Adipocyte (in vitro differentiated cells): ENCODE results near the gene GP2.

ENCODE experiments used
- DNase-seq: peaks from one replicate; pipeline ENCODE4 v3.0.0-alpha.2; 2015; ENCODE audit warnings: low read depth
- H3K27me3 ChIP-seq: replicated peaks from 2 replicates; pipeline ENCODE4 v1.7.0; 2013; ENCODE audit warnings: mild to moderate bottlenecking, low read length, moderate library complexity; ENCODE audit not compliant: control insufficient read depth, insufficient read depth
- H3K36me3 ChIP-seq: 2 replicates; pipeline ENCODE4 v1.7.0; 2013; ENCODE audit warnings: low read length, mild to moderate bottlenecking, moderate library complexity; ENCODE audit not compliant: control insufficient read depth, insufficient read depth, severe bottlenecking
- H3K4me1 ChIP-seq: 2 replicates; pipeline ENCODE4 v1.7.0; 2013; ENCODE audit warnings: mild to moderate bottlenecking, low read length, moderate library complexity; ENCODE audit not compliant: control insufficient read depth, insufficient read depth
- H3K4me3 ChIP-seq: 2 replicates; pipeline ENCODE4 v1.7.0; 2013; ENCODE audit warnings: mild to moderate bottlenecking, low read length, moderate library complexity
- H3K9ac ChIP-seq: 2 replicates; pipeline ENCODE4 v1.7.0; 2013; ENCODE audit warnings: mild to moderate bottlenecking, low read length, moderate library complexity
- H3K9me3 ChIP-seq: 2 replicates; pipeline ENCODE4 v1.7.0; 2013; ENCODE audit warnings: mild to moderate bottlenecking, low read length, moderate library complexity; ENCODE audit not compliant: control insufficient read depth

Gene GP2

DNA sequence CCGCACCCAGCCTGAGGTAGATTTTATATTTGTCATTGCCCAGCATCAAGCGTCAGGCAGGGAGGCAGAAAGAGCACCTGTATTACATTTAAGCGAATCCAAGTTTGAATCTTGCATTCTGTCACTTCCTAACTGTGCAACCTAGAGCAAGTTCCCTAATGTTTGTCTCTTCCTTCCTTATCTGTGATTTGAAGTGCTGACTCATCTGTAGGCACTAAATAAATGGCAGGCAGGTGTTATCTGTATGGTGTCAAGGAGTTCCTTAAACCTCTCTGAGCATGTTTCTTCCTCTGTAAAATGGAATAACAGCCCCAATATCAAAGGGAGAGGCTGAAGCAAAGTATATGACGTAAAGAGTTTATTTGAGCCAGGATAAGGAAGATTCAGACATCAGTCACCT is 24.3 kb downstream of the GP2 start:
- Histone ChIP-seq H3K9ac (no peak overlapping the region), H3K4me3 (no peak overlapping the region), H3K27me3 (peaks cover 32% of the 10 kb centered on the region), H3K36me3 (no peaks in the 10 kb centered on the region), H3K9me3 (no peaks in the 10 kb centered on the region), H3K4me1 (no peaks in the 10 kb centered on the region)
- no peak for DNase-seq

DNA sequence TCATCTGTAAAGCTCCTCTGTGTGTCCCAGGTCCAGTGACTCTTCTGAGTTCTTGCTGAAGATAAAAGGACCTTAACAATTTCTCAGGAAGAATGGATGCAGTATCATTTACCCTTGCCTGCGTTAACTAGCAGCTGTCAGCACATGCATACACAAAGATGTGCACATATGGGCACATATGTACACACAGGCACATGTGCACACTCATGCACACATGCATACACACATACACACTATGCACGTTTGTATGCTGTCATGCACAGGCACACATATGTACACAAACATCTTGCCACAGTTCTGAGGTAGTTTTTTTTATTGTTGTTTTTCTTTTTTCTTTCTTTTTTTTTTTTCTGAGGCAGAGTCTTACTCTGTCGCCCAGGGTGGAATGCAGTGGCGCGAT is 24.9 kb downstream of the GP2 start:
- H3K36me3 ChIP-seq = no peaks in the 10 kb centered on the region
- H3K9ac ChIP-seq = no peak overlapping the region
- DNase-seq = no peak
- H3K9me3 ChIP-seq = no peaks in the 10 kb centered on the region
- no peak overlapping the region for H3K4me3 ChIP-seq
- H3K27me3 ChIP-seq = peaks cover 33% of the 10 kb centered on the region
- no peaks in the 10 kb centered on the region for H3K4me1 ChIP-seq

DNA sequence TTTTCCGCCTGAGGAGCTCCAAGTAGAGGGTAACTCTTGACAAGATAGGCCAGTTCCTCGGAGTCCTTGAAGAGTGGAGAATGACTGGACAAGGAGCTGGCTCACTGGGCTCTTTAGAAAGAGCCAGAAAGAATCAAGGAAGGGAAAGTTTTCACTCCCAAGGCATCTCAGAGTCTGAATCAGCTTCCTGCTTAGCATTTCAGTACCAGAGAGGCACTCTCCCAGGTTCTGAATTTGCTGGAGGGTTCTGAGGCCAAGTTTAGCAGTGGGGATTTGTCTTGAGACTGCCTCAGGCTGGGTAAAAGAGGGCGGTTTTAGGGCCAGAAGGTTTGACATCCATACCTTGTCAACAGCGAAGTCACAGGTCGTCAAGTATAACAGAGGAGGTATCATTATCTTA is 25.5 kb downstream of the GP2 start:
- H3K9me3 ChIP-seq = no peaks in the 10 kb centered on the region
- H3K9ac ChIP-seq = no peak overlapping the region
- no peaks in the 10 kb centered on the region for H3K36me3 ChIP-seq
- no peaks in the 10 kb centered on the region for H3K4me1 ChIP-seq
- DNase-seq = no peak
- H3K27me3 ChIP-seq = peaks cover 31% of the 10 kb centered on the region
- no peak overlapping the region for H3K4me3 ChIP-seq

DNA sequence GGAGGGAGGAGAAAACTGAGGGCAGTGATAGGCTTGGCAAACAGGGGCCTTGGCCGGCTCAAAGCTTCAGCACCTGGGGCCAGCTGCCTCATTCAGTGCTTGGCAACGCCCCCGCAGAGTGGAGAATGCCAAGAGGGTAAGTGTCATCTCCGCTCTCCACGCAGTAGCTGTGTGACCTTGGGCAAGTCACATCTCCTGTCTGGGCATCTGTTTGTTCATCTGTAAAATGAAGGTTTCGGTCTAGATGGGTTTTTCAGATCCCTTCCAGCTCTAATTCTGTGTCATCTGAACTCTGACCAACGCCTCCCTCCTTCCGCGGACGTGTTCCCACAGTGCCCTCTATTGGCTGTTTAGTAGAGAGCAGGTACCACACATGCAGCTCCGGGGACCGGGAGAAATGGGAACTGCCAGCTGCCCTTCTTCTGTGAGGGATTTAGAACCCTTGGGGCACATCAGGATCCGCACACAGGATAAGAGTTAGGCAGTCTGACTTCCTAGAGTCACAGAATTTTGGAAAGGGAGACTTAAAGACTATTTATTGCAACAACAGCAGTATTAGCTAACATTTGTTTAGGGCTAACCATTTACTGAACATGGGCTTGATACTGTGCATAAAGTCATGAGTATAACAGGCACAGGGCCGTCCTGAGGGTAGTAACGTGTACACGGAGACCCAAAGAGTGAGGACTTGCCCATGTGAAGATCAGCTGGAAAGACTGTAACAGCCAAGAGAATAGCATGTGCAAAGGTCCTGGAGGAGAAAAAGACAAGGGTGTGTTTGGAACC is 26.8 kb downstream of the GP2 start:
- Histone ChIP-seq H3K9me3 (no peaks in the 10 kb centered on the region), H3K4me3 (no peak overlapping the region), H3K4me1 (no peaks in the 10 kb centered on the region), H3K27me3 (peaks cover 31% of the 10 kb centered on the region), H3K36me3 (no peaks in the 10 kb centered on the region), H3K9ac (no peak overlapping the region)
- peak; percentile 24 for DNase-seq

DNA sequence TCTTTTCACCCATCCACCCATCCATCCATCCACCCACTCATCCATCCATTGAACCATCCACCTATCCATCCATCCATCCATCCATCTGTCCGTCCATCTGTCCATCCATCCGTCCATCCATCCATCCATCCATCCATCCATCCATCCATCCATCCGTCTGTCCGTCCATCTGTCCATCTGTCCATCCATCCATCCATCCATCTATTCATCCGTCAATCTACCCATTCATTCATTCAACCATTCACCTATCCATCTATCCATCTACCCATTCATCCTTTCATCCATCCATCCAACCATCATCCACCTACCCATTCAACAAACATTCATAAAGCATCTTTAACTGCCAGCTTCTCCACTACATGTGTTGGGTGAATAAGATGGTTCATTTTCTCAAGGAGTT is 28.9 kb downstream of the GP2 start:
- H3K9ac ChIP-seq = no peak overlapping the region
- H3K4me1 ChIP-seq = no peaks in the 10 kb centered on the region
- H3K36me3 ChIP-seq = no peaks in the 10 kb centered on the region
- H3K4me3 ChIP-seq = no peak overlapping the region
- no peak for DNase-seq
- peaks cover 34% of the 10 kb centered on the region for H3K27me3 ChIP-seq
- no peaks in the 10 kb centered on the region for H3K9me3 ChIP-seq

DNA sequence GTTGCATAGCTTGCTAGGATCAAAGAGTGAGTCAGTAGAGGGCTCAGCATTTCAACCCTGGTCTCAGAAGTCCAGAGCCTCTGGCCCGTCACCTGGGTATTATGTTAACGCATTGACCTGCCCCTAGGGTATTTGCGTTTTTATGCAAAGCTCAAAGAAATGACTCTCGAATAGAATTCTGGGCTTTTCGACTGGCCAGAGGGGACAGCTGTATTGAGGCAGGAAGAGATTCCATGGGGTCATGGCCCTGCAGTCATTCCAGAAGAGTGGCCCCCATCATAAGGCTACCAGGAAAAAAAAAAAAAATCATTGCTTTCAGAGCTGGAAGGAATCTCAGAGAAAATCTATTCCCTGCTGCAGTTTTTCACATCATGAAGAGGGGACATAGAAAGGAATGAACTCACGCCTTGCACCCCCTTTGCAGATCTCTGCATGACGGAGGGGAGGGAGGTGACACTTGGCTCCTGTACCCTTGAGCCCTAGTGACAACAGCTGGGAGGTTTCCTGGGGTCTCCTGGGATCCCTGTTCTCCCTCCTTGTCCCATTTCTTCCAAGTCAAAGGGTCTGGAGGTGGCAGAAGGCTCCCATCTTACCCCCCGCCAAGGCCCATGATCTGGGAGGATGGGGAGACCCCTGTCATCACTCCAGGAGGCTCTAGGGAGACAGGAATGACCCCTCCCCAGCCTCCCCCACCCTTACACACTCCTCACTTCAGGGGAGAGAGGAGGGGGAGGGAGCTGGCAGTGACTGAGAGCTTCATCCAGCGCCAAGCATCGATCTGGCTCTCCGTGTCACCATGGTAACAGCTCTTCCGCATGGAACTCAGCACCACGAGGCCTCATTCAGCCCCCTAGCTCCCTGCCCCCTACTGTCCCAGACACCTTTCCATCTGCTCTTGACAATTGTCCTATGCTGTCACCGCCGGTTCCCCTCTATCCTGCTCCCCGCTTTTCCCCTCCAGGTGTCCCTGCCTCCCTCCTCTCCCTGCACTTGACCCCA is 35.8 kb downstream of the GP2 start:
- no peaks in the 10 kb centered on the region for H3K4me1 ChIP-seq
- peaks cover 21% of the 10 kb centered on the region for H3K27me3 ChIP-seq
- no peak overlapping the region for H3K9ac ChIP-seq
- H3K4me3 ChIP-seq = no peak overlapping the region
- H3K9me3 ChIP-seq = no peaks in the 10 kb centered on the region
- H3K36me3 ChIP-seq = no peaks in the 10 kb centered on the region
- no peak for DNase-seq

DNA sequence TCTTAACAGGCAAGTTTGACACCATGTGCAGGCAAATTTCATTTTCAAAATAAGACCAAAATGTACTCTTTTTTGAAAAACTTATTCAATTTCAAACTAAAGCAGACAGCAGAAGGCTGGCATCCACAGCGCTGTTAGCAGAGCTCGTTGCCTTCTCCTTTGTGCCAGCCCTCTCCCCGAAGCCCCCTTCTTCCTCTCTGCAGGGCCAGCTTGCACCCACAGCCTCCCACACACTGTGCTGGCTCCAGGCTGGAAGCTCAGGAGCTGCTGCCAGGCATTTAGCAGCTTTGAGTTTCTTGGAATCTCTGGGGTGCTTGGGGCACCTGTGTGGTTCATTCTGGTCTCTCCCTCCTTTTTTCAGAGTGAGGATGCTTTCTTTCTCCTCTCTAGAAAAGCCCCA is 37.7 kb downstream of the GP2 start:
- H3K9me3 ChIP-seq = no peaks in the 10 kb centered on the region
- no peaks in the 10 kb centered on the region for H3K36me3 ChIP-seq
- no peaks in the 10 kb centered on the region for H3K4me1 ChIP-seq
- peaks cover 21% of the 10 kb centered on the region for H3K27me3 ChIP-seq
- no peak overlapping the region for H3K9ac ChIP-seq
- DNase-seq = no peak
- no peak overlapping the region for H3K4me3 ChIP-seq

DNA sequence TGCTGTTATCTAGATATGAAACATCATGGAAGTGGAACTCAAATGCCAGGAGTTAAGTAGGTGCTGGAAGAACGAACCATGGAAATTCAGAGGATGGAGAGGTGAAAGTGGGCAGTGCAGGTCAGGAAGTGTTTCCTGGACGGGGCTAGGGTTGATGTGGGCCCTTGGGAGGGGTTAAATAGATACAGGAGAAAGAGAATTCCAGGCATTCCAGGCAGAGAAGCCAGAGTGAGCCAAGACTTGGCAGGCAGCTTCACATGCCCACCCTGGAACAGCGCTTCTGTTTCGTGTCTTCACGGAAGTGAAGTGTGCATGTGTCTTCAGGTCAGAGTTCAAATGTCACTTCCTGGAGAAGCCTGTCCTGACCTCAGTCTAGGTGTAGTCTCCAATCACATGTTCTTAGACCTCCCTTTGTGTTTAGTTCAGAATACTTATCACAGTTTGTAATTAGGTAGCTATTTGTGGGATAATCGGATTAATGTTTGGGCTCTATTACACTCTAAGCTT is 41.3 kb downstream of the GP2 start:
- Histone ChIP-seq H3K4me1 (no peaks in the 10 kb centered on the region), H3K36me3 (no peaks in the 10 kb centered on the region), H3K4me3 (no peak overlapping the region), H3K27me3 (peaks cover 10% of the 10 kb centered on the region), H3K9ac (no peak overlapping the region), H3K9me3 (no peaks in the 10 kb centered on the region)
- no peak for DNase-seq

DNA sequence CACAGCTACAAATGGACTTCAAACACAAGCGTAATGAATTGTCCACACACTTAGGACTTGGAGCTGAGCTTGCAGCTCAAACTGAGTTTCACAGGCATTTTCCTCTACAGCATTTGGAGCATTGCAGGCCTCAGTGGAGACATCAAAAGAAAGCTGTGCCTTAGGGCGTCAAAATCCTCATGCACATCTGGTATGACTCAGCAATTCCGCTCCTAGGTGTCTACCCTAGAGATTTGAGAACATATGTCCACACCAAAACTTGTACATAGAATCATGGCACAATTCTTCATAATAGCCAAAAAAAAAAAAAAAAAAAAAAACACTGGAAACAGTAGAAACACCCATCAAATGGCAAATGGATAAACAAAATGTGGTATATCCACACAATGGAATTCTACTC is 47.1 kb downstream of the GP2 start:
- no peak for DNase-seq

DNA sequence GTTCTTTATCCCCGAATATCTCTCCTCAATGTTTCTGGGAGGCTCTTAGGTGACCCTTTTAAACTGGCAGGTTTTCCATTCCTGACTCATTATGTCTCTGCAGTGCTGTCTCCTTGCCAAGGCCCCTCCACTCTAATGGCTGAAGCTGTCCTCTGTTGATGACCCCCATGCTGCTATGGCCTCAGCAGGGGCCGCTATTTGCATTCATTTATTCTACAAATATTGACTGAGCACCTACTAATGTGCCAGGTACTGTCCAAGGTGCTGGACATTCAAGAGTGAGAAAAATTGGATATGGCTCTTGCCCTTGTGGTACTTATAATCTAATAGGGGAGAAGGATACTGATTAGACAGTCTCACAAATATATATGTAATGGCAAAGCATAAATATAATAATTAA is 55.4 kb downstream of the GP2 start:
- Histone ChIP-seq H3K36me3 (no peaks in the 10 kb centered on the region), H3K27me3 (peaks cover 12% of the 10 kb centered on the region), H3K9ac (no peak overlapping the region), H3K4me1 (no peaks in the 10 kb centered on the region), H3K4me3 (no peak overlapping the region), H3K9me3 (no peaks in the 10 kb centered on the region)
- DNase-seq = no peak

More for the DNA sequence above, 47.1 kb downstream of the GP2 start:
- Histone ChIP-seq H3K4me1 (no peaks in the 10 kb centered on the region), H3K9me3 (peaks cover 7% of the 10 kb centered on the region), H3K4me3 (no peak overlapping the region), H3K36me3 (no peaks in the 10 kb centered on the region), H3K27me3 (peaks cover 10% of the 10 kb centered on the region), H3K9ac (no peak overlapping the region)

DNA sequence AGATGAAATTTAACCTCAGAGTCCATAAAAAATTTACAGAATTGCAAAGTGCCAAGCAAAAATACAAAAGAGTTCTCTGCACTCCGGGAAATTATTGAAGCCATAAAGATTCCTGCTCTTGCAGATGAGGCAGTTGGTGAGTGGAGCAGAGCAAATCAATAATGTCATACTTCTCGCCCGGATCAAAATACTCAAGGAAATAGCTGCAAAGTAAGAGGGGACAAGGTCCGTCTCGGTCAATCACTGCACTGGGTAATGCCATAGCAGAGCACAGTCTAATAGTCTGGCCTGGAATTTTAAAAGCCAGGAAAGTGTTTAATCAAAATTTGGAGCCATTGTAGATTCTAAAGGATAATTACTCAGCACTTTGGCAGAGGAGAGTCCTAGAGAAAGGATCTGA is 58.9 kb downstream of the GP2 start:
- H3K4me1 ChIP-seq = no peaks in the 10 kb centered on the region
- H3K9me3 ChIP-seq = no peaks in the 10 kb centered on the region
- no peaks in the 10 kb centered on the region for H3K36me3 ChIP-seq
- H3K9ac ChIP-seq = no peak overlapping the region
- H3K27me3 ChIP-seq = peaks cover 22% of the 10 kb centered on the region
- DNase-seq = no peak
- no peak overlapping the region for H3K4me3 ChIP-seq
